Hepatocyte (in vitro differentiated cells): ENCODE data around the gene EVC2. TPM values are rescaled to one million over a fixed set of nuclear protein-coding genes. Genes with fewer than 3 reads are reported as not detected.

ENCODE experiments used
- DNase-seq: peaks from one replicate; pipeline ENCODE4 v3.0.0-alpha.2; 2016; ENCODE audit warnings: low spot score
- H2AFZ ChIP-seq: fragments of 200-600 bp; sonication (generic); 2 replicates; pipeline ENCODE4 v1.6.0; 2016; ENCODE audit warnings: antibody characterized with exemption, mild to moderate bottlenecking
- H3K27ac ChIP-seq: fragments of 200-600 bp; sonication (generic); 2 replicates; pipeline ENCODE4 v1.5.1; 2016; ENCODE audit warnings: mild to moderate bottlenecking
- H3K27me3 ChIP-seq: fragments of 200-600 bp; sonication (generic); 2 replicates; pipeline ENCODE4 v1.6.1; 2016
- H3K36me3 ChIP-seq: fragments of 200-600 bp; sonication (generic); replicated peaks from 2 replicates; pipeline ENCODE4 v1.5.1; 2016; ENCODE audit warnings: low read depth; ENCODE audit not compliant: insufficient read depth
- H3K4me1 ChIP-seq: fragments of 200-600 bp; sonication (generic); 2 replicates; pipeline ENCODE4 v1.5.1; 2016; ENCODE audit warnings: mild to moderate bottlenecking, moderate library complexity; ENCODE audit not compliant: insufficient read depth
- H3K4me2 ChIP-seq: fragments of 200-600 bp; sonication (generic); 2 replicates; pipeline ENCODE4 v1.6.0; 2016
- H3K4me3 ChIP-seq: fragments of 200-600 bp; sonication (generic); 2 replicates; pipeline ENCODE4 v1.5.1; 2016; ENCODE audit warnings: mild to moderate bottlenecking
- H3K79me2 ChIP-seq: fragments of 200-600 bp; sonication (generic); 2 replicates; pipeline ENCODE4 v1.6.0; 2017; ENCODE audit warnings: mild to moderate bottlenecking
- H3K9me2 ChIP-seq: fragments of 200-600 bp; sonication (generic); replicated peaks from 2 replicates; pipeline ENCODE4 v1.6.0; 2017; ENCODE audit warnings: mild to moderate bottlenecking; ENCODE audit not compliant: insufficient read depth
- H3K9me3 ChIP-seq: fragments of 200-600 bp; sonication (generic); 2 replicates; pipeline ENCODE4 v1.5.1; 2016; ENCODE audit warnings: low read depth, mild to moderate bottlenecking
- H4K20me1 ChIP-seq: fragments of 200-600 bp; sonication (generic); 2 replicates; pipeline ENCODE4 v1.6.0; 2016; ENCODE audit warnings: mild to moderate bottlenecking; ENCODE audit not compliant: insufficient read depth, poor library complexity, severe bottlenecking
- CTCF ChIP-seq: fragments of 200-600 bp; sonication (generic); IDR thresholded peaks from 2 replicates; pipeline ENCODE4 v1.5.1; 2016; ENCODE audit warnings: antibody characterized with exemption, mild to moderate bottlenecking; ENCODE audit not compliant: poor library complexity
- EZH2 ChIP-seq: fragments of 200-600 bp; sonication (generic); IDR thresholded peaks from 2 replicates; pipeline ENCODE4 v1.6.1; 2016; ENCODE audit warnings: antibody characterized with exemption, mild to moderate bottlenecking, borderline replicate concordance
- EZH2phosphoT487 ChIP-seq: fragments of 200-600 bp; sonication (generic); IDR thresholded peaks from one replicate; pipeline ENCODE4 v1.6.1; 2018; ENCODE audit warnings: antibody characterized with exemption, mild to moderate bottlenecking, low read depth, moderate library complexity; ENCODE audit not compliant: unreplicated experiment, severe bottlenecking
- WGBS: methylation state at CpG from one replicate; pipeline ENCODE4 v1.1.6; 2016; ENCODE audit warnings: low lambda C conversion rate; ENCODE audit errors: missing lambda C conversion rate; 5-methylcytosine and 5-hydroxymethylcytosine counted together
- polyA plus RNA-seq: library from polyadenylated mRNA; unstranded; fragments of >200 nt; fragmentation: Nextera tagmentation; extraction: Ambion mirVana; gene quantifications from 2 replicates; pipeline ENCODE4 v1.2.1, GENCODE V29; 2016
- total RNA-seq: library from RNA; depleted of rRNA; stranded (reverse); fragments of >200 nt; gene quantifications from 2 replicates; pipeline ENCODE4 v1.2.3, GENCODE V29; 2014

The EVC2 gene
- total and polyA plus RNA-seq, 2 experiments from 2014 or later = 3.0 to 4.2 TPM

- H2AFZ ChIP-seq = no peak overlapping the region
- no peak overlapping the region for H3K4me3 ChIP-seq
- no peaks in the 10 kb centered on the region for H3K79me2 ChIP-seq
- WGBS = 99% methylated on average over 4 of the region's 4 CpGs
- H3K27ac ChIP-seq = no peak overlapping the region
- no peaks in the 10 kb centered on the region for H4K20me1 ChIP-seq
- no peak for DNase-seq
- TF ChIP-seq EZH2 (no peak), EZH2phosphoT487 (no peak), CTCF (no peak)
- H3K9me2 ChIP-seq = no peaks in the 10 kb centered on the region
- no peaks in the 10 kb centered on the region for H3K4me1 ChIP-seq
- no peaks in the 10 kb centered on the region for H3K27me3 ChIP-seq
- H3K36me3 ChIP-seq = no peaks in the 10 kb centered on the region
- H3K9me3 ChIP-seq = no peaks in the 10 kb centered on the region
- no peak overlapping the region for H3K4me2 ChIP-seq
Measured at GRCh38 chr4:5528031-5528436, 180.3 kb downstream of the EVC2 start.

DNA sequence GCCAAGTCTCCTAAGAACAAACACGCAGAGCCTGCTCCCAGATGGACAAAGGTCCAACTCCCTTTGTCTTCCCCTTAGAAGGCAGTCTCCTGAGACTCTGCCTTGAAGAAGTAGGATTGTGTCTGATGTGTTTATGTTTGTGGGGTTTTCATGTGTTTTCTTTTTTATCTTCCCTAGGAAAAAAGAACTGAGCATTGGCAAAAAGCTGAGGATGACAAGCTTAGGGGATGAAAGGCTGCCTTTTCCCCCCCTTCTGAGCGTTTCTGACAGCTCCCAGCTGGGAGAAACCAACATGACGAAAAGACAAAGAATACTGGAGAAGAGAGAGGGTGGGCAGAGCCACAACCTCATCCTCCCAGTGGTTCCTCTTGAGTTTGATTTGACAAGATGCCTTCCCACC lies 181.1 kb downstream of the EVC2 start:
- Histone ChIP-seq H4K20me1 (no peaks in the 10 kb centered on the region), H3K27ac (no peak overlapping the region), H2AFZ (no peak overlapping the region), H3K79me2 (no peaks in the 10 kb centered on the region), H3K9me2 (no peaks in the 10 kb centered on the region), H3K4me2 (no peak overlapping the region), H3K27me3 (no peaks in the 10 kb centered on the region), H3K9me3 (no peaks in the 10 kb centered on the region), H3K4me3 (no peak overlapping the region), H3K36me3 (no peaks in the 10 kb centered on the region), H3K4me1 (no peaks in the 10 kb centered on the region)
- 72% methylated on average over 3 of the region's 3 CpGs for WGBS
- TF ChIP-seq EZH2phosphoT487 (no peak), CTCF (no peak), EZH2 (no peak)
- DNase-seq = no peak

DNA sequence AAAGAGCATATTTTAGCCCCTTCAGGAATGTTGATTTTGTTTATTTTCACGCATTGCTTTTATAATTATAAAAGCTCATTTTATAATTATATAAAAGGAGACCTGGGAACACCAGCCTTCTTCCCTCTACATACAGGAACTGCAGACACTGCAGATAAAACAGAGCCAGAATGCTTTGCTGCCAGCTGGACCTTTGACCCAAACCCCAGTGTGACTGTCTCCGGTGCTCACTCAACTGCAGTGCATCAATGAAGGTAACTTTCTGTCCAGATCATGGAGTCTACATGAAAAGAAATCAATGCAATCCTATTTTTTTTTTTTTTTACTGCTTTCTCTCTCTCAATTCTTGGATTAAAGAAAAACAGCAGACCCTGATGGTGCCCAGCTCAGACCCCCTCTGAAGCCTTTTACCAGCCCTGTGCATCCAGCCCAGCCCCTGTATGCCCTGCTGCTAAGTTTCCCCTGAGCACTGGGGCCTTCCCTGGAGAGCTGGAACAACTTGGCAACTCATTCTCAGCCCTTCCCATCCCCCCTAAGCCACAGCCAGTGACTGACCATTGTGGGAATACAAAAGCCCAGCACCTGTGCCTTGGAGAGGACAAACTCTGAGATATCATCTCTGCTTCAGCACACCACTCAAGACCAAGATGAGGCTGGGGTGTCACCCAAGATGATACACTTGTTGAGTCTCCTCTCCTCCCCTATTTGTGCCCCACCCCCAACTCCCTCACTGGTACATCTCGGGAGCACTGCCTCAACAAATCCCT lies 182.1 kb downstream of the EVC2 start:
- WGBS = 73% methylated on average over 3 of the region's 3 CpGs
- no peak for TF ChIP-seq CTCF
- TF ChIP-seq EZH2phosphoT487 = no peak
- no peak for TF ChIP-seq EZH2
- H3K79me2 ChIP-seq = no peaks in the 10 kb centered on the region
- no peaks in the 10 kb centered on the region for H3K9me2 ChIP-seq
- H2AFZ ChIP-seq = no peak overlapping the region
- no peaks in the 10 kb centered on the region for H4K20me1 ChIP-seq
- H3K4me1 ChIP-seq = no peaks in the 10 kb centered on the region
- H3K4me2 ChIP-seq = no peak overlapping the region
- no peak for DNase-seq
- no peaks in the 10 kb centered on the region for H3K27me3 ChIP-seq
- no peaks in the 10 kb centered on the region for H3K36me3 ChIP-seq
- no peak overlapping the region for H3K27ac ChIP-seq
- no peak overlapping the region for H3K4me3 ChIP-seq
- no peaks in the 10 kb centered on the region for H3K9me3 ChIP-seq
